H1 (cell line): Measurements from ENCODE around the gene KIF21A. TPM values are rescaled to one million over a fixed set of nuclear protein-coding genes. Genes with fewer than 3 reads are reported as not detected.

Experiments
- CTCF ChIA-PET: fragments of 300-600 bp; sonication (Branson Sonifier 250); formaldehyde crosslinking; loops from one replicate; lab custom pipeline; 2021; ENCODE audit not compliant: partially characterized antibody; lab: Charles Lee
- POLR2A ChIA-PET: fragments of 300-600 bp; sonication (Branson Sonifier 250); formaldehyde crosslinking; loops from one replicate; lab custom pipeline; 2021; ENCODE audit warnings: inconsistent platforms; ENCODE audit not compliant: partially characterized antibody; lab: Charles Lee
- DNase-seq, 2 experiments: peaks; one replicate each; pipeline versions ENCODE4 v3.0.0 to v3.0.0-alpha.2; 2010 to 2022; ENCODE audit warnings: low spot score in 2 of 2, low read depth in 1 of 2, mixed read lengths in 1 of 2
- FAIRE-seq: peaks from 2 replicates; lab custom pipeline; 2011; peaks lifted over from hg19 to GRCh38; lab: Jason Lieb, UNC
- H2AFZ ChIP-seq: 2 replicates; pipeline ENCODE4 v1.8.1; 2012; ENCODE audit warnings: low read length, inconsistent platforms
- H2AK5ac ChIP-seq: 2 replicates; pipeline ENCODE4 v1.6.1; 2013; ENCODE audit warnings: low read depth, low read length
- H2BK120ac ChIP-seq: replicated peaks from 2 replicates; pipeline ENCODE3; 2013; ENCODE audit warnings: low read depth, low read length, inconsistent platforms
- H2BK12ac ChIP-seq: 2 replicates; pipeline ENCODE4 v1.6.1; 2013; ENCODE audit warnings: low read depth, low read length
- H2BK15ac ChIP-seq: 2 replicates; pipeline ENCODE4 v1.6.1; 2013; ENCODE audit warnings: low read length
- H2BK20ac ChIP-seq: 2 replicates; pipeline ENCODE4 v1.6.1; 2013; ENCODE audit warnings: low read length
- H2BK5ac ChIP-seq: 2 replicates; pipeline ENCODE4 v1.6.1; 2013; ENCODE audit warnings: low read depth, low read length
- H3K14ac ChIP-seq: 2 replicates; pipeline ENCODE4 v1.6.1; 2013; ENCODE audit warnings: inconsistent platforms; ENCODE audit not compliant: insufficient read length
- H3K18ac ChIP-seq: 2 replicates; pipeline ENCODE4 v1.6.1; 2013; ENCODE audit warnings: low read length; ENCODE audit errors: extremely low read depth
- H3K23ac ChIP-seq: 2 replicates; pipeline ENCODE4 v1.6.1; 2013; ENCODE audit warnings: inconsistent platforms; ENCODE audit not compliant: insufficient read length
- H3K23me2 ChIP-seq: 2 replicates; pipeline ENCODE4 v1.6.1; 2013; ENCODE audit warnings: low read depth, low read length
- H3K27ac ChIP-seq: 2 replicates; pipeline ENCODE4 v1.6.1; 2011; ENCODE audit warnings: low read depth, low read length, inconsistent platforms
- H3K27me3 ChIP-seq, 4 experiments: replicated peaks in 1 of 4; 1 replicate in 1 of 4; 2 replicates in 3 of 4; pipeline versions ENCODE4 v1.6.1 to v1.8.1; 2011 to 2013; ENCODE audit warnings: low read length in 3 of 4, mild to moderate bottlenecking in 3 of 4, inconsistent platforms in 2 of 4, mixed read lengths in 2 of 4, moderate library complexity in 1 of 4; ENCODE audit not compliant: control insufficient read depth in 3 of 4, insufficient read depth in 3 of 4; ENCODE audit errors: extremely low read depth in 1 of 4
- H3K36me3 ChIP-seq, 4 experiments: 2 replicates each; pipeline versions ENCODE4 v1.6.1 to v1.8.1; 2011 to 2013; ENCODE audit warnings: mild to moderate bottlenecking in 4 of 4, low read length in 3 of 4, moderate library complexity in 2 of 4, control low read depth in 1 of 4, inconsistent platforms in 1 of 4; ENCODE audit not compliant: insufficient read depth in 4 of 4, control insufficient read depth in 2 of 4
- H3K4ac ChIP-seq: replicated peaks from 2 replicates; pipeline ENCODE3; 2013; ENCODE audit warnings: low read length, low read depth, mixed read lengths, inconsistent platforms; ENCODE audit not compliant: insufficient read length
- H3K4me1 ChIP-seq, 4 experiments: replicated peaks in 1 of 4; 1 replicate in 1 of 4; 2 replicates in 3 of 4; pipeline versions ENCODE4 v1.6.1 to v1.8.1; 2011 to 2013; ENCODE audit warnings: low read length in 3 of 4, inconsistent platforms in 2 of 4, mixed read lengths in 1 of 4; ENCODE audit not compliant: insufficient read depth in 4 of 4, control insufficient read depth in 3 of 4
- H3K4me2 ChIP-seq, 2 experiments: 2 replicates each; pipeline versions ENCODE4 v1.6.1 to v1.8.1; 2011 to 2013; ENCODE audit warnings: low read depth in 2 of 2, low read length in 2 of 2, control low read depth in 1 of 2, inconsistent platforms in 1 of 2, mild to moderate bottlenecking in 1 of 2; ENCODE audit not compliant: insufficient read depth in 1 of 2
- H3K4me3 ChIP-seq, 4 experiments: fragments of 200-600, 300-600 bp in 1 of 4; sonication (generic), shearing (Covaris generic), sonication (Bioruptor Twin) in 1 of 4; 2 replicates each; pipeline versions ENCODE4 v1.5.1 to v1.8.1; 2011 to 2016; ENCODE audit warnings: low read length in 4 of 4, low read depth in 3 of 4, control low read depth in 2 of 4, inconsistent platforms in 2 of 4, mild to moderate bottlenecking in 2 of 4, mixed read lengths in 1 of 4, moderate library complexity in 1 of 4; ENCODE audit not compliant: insufficient read depth in 2 of 4; ENCODE audit errors: extremely low read depth in 1 of 4
- H3K56ac ChIP-seq: replicated peaks from 2 replicates; pipeline ENCODE3; 2013; ENCODE audit warnings: low read depth, mild to moderate bottlenecking, mixed read lengths, low read length, inconsistent platforms; ENCODE audit not compliant: insufficient read length
- H3K79me1 ChIP-seq: 2 replicates; pipeline ENCODE4 v1.6.1; 2013; ENCODE audit warnings: low read depth, low read length, control low read depth
- H3K79me2 ChIP-seq, 2 experiments: 2 replicates each; pipeline versions ENCODE4 v1.6.1 to v1.8.1; 2012 to 2013; ENCODE audit warnings: low read length in 2 of 2, mild to moderate bottlenecking in 2 of 2, inconsistent platforms in 1 of 2; ENCODE audit not compliant: insufficient read depth in 2 of 2, control insufficient read depth in 1 of 2
- H3K9ac ChIP-seq, 4 experiments: replicated peaks in 1 of 4; 1 replicate in 1 of 4; 2 replicates in 3 of 4; pipeline versions ENCODE4 v1.6.1 to v1.8.1; 2011 to 2013; ENCODE audit warnings: low read depth in 3 of 4, low read length in 3 of 4, control low read depth in 2 of 4, mild to moderate bottlenecking in 2 of 4, moderate library complexity in 2 of 4, inconsistent platforms in 1 of 4; ENCODE audit errors: extremely low read depth in 1 of 4
- H3K9me3 ChIP-seq, 2 experiments: 2 replicates each; pipeline versions ENCODE4 v1.6.1 to v1.8.1; 2012 to 2013; ENCODE audit warnings: mild to moderate bottlenecking in 2 of 2, moderate library complexity in 2 of 2, control low read depth in 1 of 2, inconsistent platforms in 1 of 2, low read depth in 1 of 2, low read length in 1 of 2, mixed read lengths in 1 of 2; ENCODE audit not compliant: insufficient read depth in 2 of 2
- H4K20me1 ChIP-seq, 2 experiments: replicated peaks in 1 of 2; 2 replicates each; pipeline versions ENCODE3 to v1.8.1; 2011 to 2013; ENCODE audit warnings: inconsistent platforms in 2 of 2, low read length in 2 of 2, mild to moderate bottlenecking in 1 of 2; ENCODE audit not compliant: insufficient read depth in 2 of 2, control insufficient read depth in 1 of 2
- H4K5ac ChIP-seq: 2 replicates; pipeline ENCODE4 v1.6.1; 2013; ENCODE audit warnings: low read length, low read depth, mixed read lengths, inconsistent platforms; ENCODE audit not compliant: insufficient read length
- H4K8ac ChIP-seq: 2 replicates; pipeline ENCODE4 v1.8.0; 2013; ENCODE audit warnings: mild to moderate bottlenecking, moderate library complexity, low read length, inconsistent platforms; ENCODE audit not compliant: insufficient read depth; ENCODE audit errors: extremely low read depth
- H4K91ac ChIP-seq: replicated peaks from 2 replicates; pipeline ENCODE3; 2013; ENCODE audit warnings: low read length, mixed read lengths, inconsistent platforms; ENCODE audit not compliant: insufficient read length
- CBX5 ChIP-seq: fragments of 300-800, 300-1000 bp; sonication (generic); IDR thresholded peaks from 2 replicates; pipeline ENCODE4 v1.7.1; 2016; ENCODE audit warnings: antibody characterized with exemption, low read length, low read depth
- CREB1 ChIP-seq: IDR thresholded peaks from 2 replicates; pipeline ENCODE4 v1.6.1; 2012; ENCODE audit warnings: inconsistent platforms
- EGR1 ChIP-seq: IDR thresholded peaks from 2 replicates; pipeline ENCODE4 v1.6.1; 2011; ENCODE audit warnings: low read depth, low read length, borderline replicate concordance
- EP300 ChIP-seq, 2 experiments: IDR thresholded peaks; 1 replicate in 1 of 2; 2 replicates in 1 of 2; pipeline ENCODE4 v1.6.1; 2011 to 2012; ENCODE audit warnings: low read depth in 2 of 2, low read length in 2 of 2, mild to moderate bottlenecking in 2 of 2, borderline replicate concordance in 1 of 2, inconsistent platforms in 1 of 2, moderate library complexity in 1 of 2
- GABPA ChIP-seq: IDR thresholded peaks from 2 replicates; pipeline ENCODE4 v1.6.1; 2011; ENCODE audit warnings: mild to moderate bottlenecking, low read length, moderate library complexity, borderline replicate concordance; ENCODE audit not compliant: insufficient read depth
- HDAC2 ChIP-seq, 2 experiments: fragments of 300-600 bp in 1 of 2; sonication (generic) in 1 of 2; IDR thresholded peaks; 2 replicates each; pipeline ENCODE4 v1.6.1; 2011 to 2012; ENCODE audit warnings: low read depth in 2 of 2, low read length in 2 of 2, mild to moderate bottlenecking in 2 of 2, moderate library complexity in 2 of 2, borderline replicate concordance in 1 of 2, inconsistent platforms in 1 of 2
- JUN ChIP-seq: IDR thresholded peaks from 2 replicates; pipeline ENCODE4 v1.6.1; 2011; ENCODE audit warnings: low read depth, mild to moderate bottlenecking, improper control_type of control experiment, low read length
- PHF8 ChIP-seq: fragments of 200-600 bp; sonication (generic); conservative IDR thresholded peaks from 2 replicates; pipeline ENCODE4 v1.7.1; 2012; ENCODE audit warnings: low read depth, mild to moderate bottlenecking, inconsistent platforms, low read length, moderate library complexity
- POLR2A ChIP-seq, 2 experiments: IDR thresholded peaks; 1 replicate in 1 of 2; 2 replicates in 1 of 2; pipeline ENCODE4 v1.6.1; 2011; ENCODE audit warnings: low read depth in 2 of 2, low read length in 2 of 2, mild to moderate bottlenecking in 2 of 2; ENCODE audit errors: control extremely low read depth in 1 of 2
- RFX5 ChIP-seq: IDR thresholded peaks from 2 replicates; pipeline ENCODE4 v1.6.1; 2011; ENCODE audit warnings: low read depth, low read length, improper control_type of control experiment, borderline replicate concordance
- TAF7 ChIP-seq: optimal IDR thresholded peaks from 2 replicates; pipeline ENCODE3; 2011; ENCODE audit warnings: low read depth, mild to moderate bottlenecking, inconsistent platforms, low read length, moderate library complexity, borderline replicate concordance
- WGBS, 2 experiments: shearing (Covaris generic) in 1 of 2; methylation state at CpG; one replicate each; pipeline versions ENCODE4 v1.1.6 to v1.1.7; 2013 to 2015; ENCODE audit warnings: low lambda C conversion rate in 2 of 2, mixed read lengths in 2 of 2, inconsistent platforms in 1 of 2, low coverage in 1 of 2, missing lambda C conversion rate in 1 of 2; ENCODE audit not compliant: insufficient replicate concordance in 2 of 2, insufficient coverage in 1 of 2, insufficient read length in 1 of 2; ENCODE audit errors: extremely low coverage in 1 of 2, missing lambda C conversion rate in 1 of 2; 5-methylcytosine and 5-hydroxymethylcytosine counted together
- polyA plus RNA-seq, 7 experiments: library from polyadenylated mRNA; depleted of rRNA in 3 of 7; stranded (reverse) in 5 of 7; unstranded in 2 of 7; fragments of >200 nt in 5 of 7; fragments of 200-250 nt in 2 of 7; gene quantifications; 1 replicate in 5 of 7; 2 replicates in 1 of 7; 4 replicates in 1 of 7; pipeline versions ENCODE4 v1.2.1 to v1.2.3, GENCODE V29; 2011 to 2013; ENCODE audit warnings: missing spikeins in 2 of 7, mixed read lengths in 2 of 7
- total RNA-seq: library from RNA; stranded (reverse); fragmentation: NEBNext Ultra II Directional; extraction: Animal tissue kit (Norgen Biotek cat#: 25700); gene quantifications from 2 replicates; pipeline ENCODE4 v1.2.1, GENCODE V29; 2021
- TF ChIP-seq, protein P1 (sequence below): IDR thresholded peaks from 2 replicates; pipeline ENCODE4 v1.6.1; 2012; ENCODE audit warnings: inconsistent platforms
- TF ChIP-seq, protein P2 (sequence below): IDR thresholded peaks from 2 replicates; pipeline ENCODE4 v1.6.1; 2011; ENCODE audit warnings: low read depth, mild to moderate bottlenecking, low read length; ENCODE audit not compliant: insufficient read depth

Gene KIF21A
- total and polyA plus RNA-seq, 2 of the 8 experiments (the other 6 are each of a cell fraction or from before 2014, with no cell fraction given) = 10.0 to 26.0 TPM

GRCh38 chr12:39327510-39327909 lies 115.4 kb downstream of the KIF21A start:
- no peaks in the 10 kb centered on the region for H3K4me1 ChIP-seq
- no peak overlapping the region for H3K9ac ChIP-seq
- no peak overlapping the region for H4K91ac ChIP-seq
- H2BK5ac ChIP-seq = no peak overlapping the region
- H2AFZ ChIP-seq = no peak overlapping the region
- no peak overlapping the region for H3K14ac ChIP-seq
- H4K5ac ChIP-seq = no peak overlapping the region
- no peaks in the 10 kb centered on the region for H3K79me2 ChIP-seq
- no peaks in the 10 kb centered on the region for H3K9me3 ChIP-seq
- H3K36me3 ChIP-seq = peaks cover 0 to 16% (median 7%) of the 10 kb centered on the region in 4 experiments; a peak in 4 of 8 replicates
- H3K27ac ChIP-seq = no peak overlapping the region
- no peak overlapping the region for H2AK5ac ChIP-seq
- no peak overlapping the region for H3K18ac ChIP-seq
- no peaks in the 10 kb centered on the region for H3K79me1 ChIP-seq
- POLR2A ChIA-PET = no interaction called here
- H3K56ac ChIP-seq = no peak overlapping the region
- DNase-seq = no peak
- no peaks in the 10 kb centered on the region for H3K23me2 ChIP-seq
- 94% methylated on average over 1 of the region's 1 CpG; no CpG with 5 or more reads in 1 of the 2 experiments for WGBS, 2 experiments
- H4K8ac ChIP-seq = no peak overlapping the region
- H4K20me1 ChIP-seq = no peaks in the 10 kb centered on the region
- no peak overlapping the region for H3K4ac ChIP-seq
- no peak overlapping the region for H2BK12ac ChIP-seq
- FAIRE-seq = no peak
- H3K4me2 ChIP-seq = no peak overlapping the region
- no peaks in the 10 kb centered on the region for H3K27me3 ChIP-seq
- no peak overlapping the region for H2BK15ac ChIP-seq
- no peak overlapping the region for H3K23ac ChIP-seq
- H3K4me3 ChIP-seq = no peak overlapping the region
- H2BK120ac ChIP-seq = no peak overlapping the region
- CTCF ChIA-PET = interaction anchor here (1.7 kb wide), 1 partner anchor 9 kb away, joined by 8 read pairs; no protein-coding TSS in a partner anchor
- H2BK20ac ChIP-seq = no peak overlapping the region
- TF ChIP-seq EP300 (IDR thresholded peaks at IDR 0.05; ENCODE audit: borderline replicate concordance in 1 of 2, low read depth in 2 of 2, low read length in 2 of 2) = no peak
- TF ChIP-seq EGR1 = no peak
- TF ChIP-seq PHF8 = no peak
- TF ChIP-seq POLR2A (IDR thresholded peaks at IDR 0.05; ENCODE audit: control extremely low read depth in 1 of 2, low read depth in 2 of 2, low read length in 2 of 2) = no peak
- TF ChIP-seq HDAC2 (IDR thresholded peaks at IDR 0.05; ENCODE audit: borderline replicate concordance in 1 of 2, low read depth in 2 of 2, low read length in 2 of 2) = no peak
- TF ChIP-seq, protein P1, sequence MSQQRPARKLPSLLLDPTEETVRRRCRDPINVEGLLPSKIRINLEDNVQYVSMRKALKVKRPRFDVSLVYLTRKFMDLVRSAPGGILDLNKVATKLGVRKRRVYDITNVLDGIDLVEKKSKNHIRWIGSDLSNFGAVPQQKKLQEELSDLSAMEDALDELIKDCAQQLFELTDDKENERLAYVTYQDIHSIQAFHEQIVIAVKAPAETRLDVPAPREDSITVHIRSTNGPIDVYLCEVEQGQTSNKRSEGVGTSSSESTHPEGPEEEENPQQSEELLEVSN = no peak
- TF ChIP-seq, protein P2, sequence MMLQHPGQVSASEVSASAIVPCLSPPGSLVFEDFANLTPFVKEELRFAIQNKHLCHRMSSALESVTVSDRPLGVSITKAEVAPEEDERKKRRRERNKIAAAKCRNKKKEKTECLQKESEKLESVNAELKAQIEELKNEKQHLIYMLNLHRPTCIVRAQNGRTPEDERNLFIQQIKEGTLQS = no peak
- TF ChIP-seq GABPA = no peak
- TF ChIP-seq JUN = no peak
- no peak for TF ChIP-seq TAF7
- TF ChIP-seq RFX5 = no peak
- no peak for TF ChIP-seq CREB1
- no peak for TF ChIP-seq CBX5
